H4 (cell line): ENCODE results near the gene TRIM61. TPM values are rescaled to one million over a fixed set of nuclear protein-coding genes. Genes with fewer than 3 reads are reported as not detected.
A peak's percentile ranks its signal among the peaks of the same experiment; 100 is the strongest.
"Not testable (repeated sequence)": the region's sequence is repeated elsewhere in the genome, so short reads cannot be mapped to it uniquely, and the experiment has no call there.

Experiments used
- DNase-seq: peaks from one replicate; pipeline ENCODE4 v3.0.0-alpha.2; 2015; ENCODE audit warnings: low spot score
- total RNA-seq: library from RNA; depleted of rRNA; stranded (reverse); fragments of >200 nt; shearing (Covaris generic); gene quantifications from 2 replicates; pipeline ENCODE4 v1.2.3, GENCODE V29; 2014; rRNA removed

The TRIM61 gene
- total RNA-seq: not detected in 2 replicates

DNA sequence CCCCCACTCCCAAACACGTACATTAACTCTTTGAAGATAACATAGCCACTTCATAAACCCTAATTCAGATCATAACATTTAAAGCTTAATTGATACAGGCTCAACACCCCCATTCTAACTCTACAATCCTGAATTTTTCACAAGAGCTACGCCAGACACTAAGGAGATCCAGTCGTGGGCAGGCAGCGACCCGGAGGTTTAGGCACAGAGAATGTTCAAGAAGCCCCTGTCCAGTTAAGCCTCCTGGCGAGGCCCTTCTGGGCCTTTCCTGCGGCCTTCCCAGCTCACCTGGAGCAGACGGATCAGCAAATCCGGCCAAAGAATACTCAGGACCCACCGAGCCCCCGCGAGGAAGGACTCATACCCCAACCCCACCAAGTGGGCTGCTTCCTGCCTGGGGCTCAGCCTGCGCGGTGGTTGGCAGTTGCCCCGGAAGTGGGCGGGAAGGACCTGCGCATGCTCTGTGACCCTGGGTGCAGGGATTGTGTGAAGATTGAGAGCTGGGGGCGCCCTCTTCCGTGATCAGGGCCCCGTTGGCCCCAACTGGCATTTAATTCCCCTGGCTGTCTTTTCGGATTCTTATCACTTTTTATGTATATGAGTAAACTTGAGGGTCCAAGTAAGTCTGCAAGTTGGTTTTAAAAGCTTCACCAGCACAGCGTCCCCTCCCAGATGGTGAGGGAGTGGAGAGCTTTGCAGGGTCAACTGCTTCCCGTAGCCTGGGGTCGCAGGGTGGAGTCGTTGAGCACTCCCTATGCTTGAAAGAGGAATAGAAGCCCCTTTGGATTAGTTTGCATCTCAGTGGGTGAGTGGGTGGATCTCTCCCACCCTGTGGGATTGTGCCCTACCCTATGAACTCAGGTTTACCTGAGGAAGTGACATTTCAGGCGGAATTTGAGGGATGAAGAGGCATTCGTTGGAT lies at the start of gene TRIM61:
TRIM61 (minus strand) TSS at position 415 of the 922 bp plus-strand sequence. CDS start 7,655 bp downstream, outside the sequence.
- DNase-seq: no peak

DNA sequence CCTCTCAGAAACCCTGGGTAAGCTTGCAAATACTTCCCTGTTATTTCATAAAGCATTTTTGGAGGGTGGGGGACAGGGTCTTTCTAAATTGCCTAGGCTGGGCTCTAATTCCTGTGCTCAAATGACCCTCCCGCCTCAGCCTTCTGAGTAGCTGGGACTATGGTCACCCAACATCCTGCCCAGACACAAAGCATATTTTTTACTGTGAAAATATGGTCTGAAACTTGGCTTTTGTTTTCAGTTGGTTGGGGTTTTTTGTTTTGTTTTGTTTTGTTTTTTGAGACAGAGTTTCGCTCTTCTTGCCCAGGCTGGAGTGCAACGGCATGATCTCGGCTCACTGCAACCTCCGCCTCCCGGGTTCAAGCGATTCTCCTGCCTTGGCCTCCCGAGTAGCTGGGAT lies 48.3 kb upstream of the TRIM61 start:
- DNase-seq: not testable (repeated sequence)

DNA sequence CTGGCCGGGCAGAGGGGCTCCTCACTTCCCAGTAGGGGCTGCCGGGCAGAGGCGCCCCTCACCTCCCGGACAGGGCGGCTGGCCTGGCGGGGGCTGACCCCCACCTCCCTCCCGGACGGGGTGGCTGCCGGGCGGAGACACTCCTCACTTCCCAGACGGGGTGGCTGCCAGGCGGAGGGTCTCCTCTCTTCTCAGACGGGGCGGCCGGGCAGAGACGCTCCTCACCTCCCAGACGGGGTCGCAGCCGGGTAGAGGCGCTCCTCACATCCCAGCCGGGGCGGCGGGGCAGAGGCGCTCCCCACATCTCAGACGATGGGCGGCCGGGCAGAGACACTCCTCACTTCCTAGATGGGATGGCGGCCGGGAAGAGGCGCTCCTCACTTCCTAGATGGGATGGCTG lies 42.5 kb upstream of the TRIM61 start:
- DNase-seq: not testable (repeated sequence)

DNA sequence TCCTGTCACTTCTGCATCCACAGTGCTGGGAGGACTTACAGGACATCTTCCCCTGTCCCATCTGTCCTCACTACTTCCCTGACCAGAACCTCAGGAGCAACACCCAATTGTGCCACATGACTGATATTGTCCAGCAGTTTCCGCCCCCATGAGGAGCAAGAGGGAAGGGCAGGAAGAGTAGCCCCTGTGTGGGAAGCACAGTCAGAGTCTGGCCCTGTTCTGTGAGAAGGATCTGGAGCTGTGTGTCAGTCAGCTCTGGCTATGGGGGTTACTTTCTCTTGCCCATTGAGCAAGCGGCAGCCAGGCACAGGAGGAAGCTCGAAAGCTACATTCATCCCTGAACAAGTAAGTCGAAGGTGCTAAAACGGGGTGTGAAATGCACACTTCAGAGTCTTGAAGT lies 39.5 kb upstream of the TRIM61 start:
- peak; percentile 21 for DNase-seq

DNA sequence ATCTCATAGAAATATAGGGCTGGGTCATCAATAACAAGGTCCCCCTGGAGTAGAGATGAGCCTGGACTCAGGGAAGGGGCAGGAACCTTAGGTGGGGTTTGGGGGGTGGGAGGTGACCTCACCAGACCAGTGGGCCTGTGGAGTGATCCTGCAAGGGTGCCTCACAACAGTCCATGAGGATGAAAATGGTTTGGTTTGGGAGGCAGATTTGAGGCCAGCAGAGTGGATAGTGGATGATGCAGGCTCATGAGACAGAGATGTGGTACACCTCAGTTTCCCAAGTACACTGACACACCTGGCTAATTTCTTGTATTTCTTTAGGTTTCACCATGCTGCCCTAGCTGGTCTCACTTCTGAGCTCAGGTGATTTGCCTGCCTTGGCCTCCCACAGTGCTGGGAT lies 36.2 kb upstream of the TRIM61 start:
- DNase-seq: no peak

DNA sequence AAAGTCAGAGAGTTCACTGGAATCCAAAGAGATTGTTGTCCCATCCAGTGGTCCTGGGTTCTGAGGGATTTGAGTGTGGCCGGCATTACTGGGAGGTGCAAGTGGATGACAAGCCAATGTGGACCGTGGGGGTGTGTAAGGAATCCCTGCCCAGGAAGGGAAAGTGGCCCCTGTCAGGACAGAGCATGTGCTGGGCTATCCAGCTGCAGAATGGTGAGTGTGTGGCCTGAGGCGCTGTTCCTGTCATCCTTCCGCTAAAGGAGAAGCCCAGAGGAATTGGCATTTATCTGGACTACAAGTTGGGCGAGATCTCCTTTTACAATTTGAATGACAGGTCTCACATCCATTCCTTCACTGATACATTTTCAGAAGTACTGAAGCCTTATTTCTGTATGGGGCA lies 33.9 kb upstream of the TRIM61 start:
- no peak for DNase-seq

DNA sequence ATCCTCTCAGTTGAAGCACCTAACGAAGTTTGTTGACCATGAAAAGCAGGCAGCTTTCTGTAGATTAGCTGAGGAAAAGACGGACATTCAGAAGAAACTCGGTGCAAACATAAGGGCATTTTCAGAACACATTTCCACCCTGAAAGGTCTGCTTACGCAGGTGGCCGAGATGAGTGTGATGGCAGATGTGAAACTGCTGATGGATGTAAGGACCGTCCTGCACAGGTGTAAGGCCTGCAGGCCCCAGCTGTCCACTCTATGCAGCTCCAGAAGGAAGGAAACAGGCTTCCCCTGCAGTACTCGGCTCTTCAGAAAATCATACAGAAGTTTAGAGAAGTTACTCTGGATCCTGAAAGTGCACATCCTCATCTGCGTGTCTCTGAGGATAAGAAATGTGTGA lies 33.5 kb upstream of the TRIM61 start:
- no peak for DNase-seq

DNA sequence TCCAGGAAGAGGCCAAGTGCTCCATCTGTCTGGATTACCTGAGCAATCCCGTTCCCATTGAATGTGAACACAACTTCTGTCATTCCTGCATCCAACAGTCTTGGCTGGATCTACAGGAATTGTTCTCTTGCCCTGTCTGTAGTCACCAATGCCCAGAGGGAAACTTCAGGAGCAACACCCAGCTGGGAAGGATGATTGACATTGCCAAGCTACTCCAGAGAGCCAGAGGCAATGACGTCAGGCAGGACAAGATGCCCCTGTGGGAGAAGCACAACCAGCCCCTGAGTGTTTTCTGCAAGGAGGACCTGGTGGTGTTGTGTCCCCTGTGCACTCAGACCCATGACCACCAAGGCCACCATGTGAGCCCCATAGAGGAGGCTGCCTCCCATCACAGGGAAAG lies 33.0 kb upstream of the TRIM61 start:
- no peak for DNase-seq

DNA sequence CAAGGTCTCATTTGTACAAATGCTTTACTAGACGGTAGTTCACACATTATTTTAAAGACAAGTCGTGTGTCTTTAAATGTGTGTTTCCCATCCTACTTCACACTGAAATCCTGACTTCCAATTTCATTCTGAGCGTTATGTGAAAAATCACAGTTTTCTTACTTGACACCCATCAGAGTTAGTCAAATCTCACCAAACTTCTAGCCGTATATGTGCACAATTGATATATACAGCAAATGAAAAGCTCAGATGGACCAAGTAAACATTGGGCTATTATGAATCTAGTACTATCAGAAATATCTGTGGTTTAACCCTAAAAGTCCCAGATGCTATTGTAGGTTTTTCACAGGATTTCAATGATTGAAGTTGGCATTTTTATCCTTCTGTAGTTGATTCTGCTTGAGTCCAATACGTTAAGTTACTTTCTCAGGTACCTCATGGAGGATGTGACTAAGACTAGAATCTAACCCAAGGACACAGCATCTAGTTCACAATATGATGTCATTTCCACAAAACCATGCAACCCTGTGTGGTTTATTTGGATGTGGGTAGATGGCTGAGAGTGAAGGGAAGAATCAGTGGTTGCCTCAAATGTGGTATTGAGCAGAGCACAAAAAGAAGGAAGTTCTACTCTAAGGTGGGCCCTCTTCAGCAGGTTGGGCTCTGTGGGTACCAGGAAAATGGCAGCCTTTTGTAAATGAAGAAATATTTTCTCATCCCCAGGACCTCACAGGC lies 32.2 kb upstream of the TRIM61 start:
- DNase-seq: no peak

DNA sequence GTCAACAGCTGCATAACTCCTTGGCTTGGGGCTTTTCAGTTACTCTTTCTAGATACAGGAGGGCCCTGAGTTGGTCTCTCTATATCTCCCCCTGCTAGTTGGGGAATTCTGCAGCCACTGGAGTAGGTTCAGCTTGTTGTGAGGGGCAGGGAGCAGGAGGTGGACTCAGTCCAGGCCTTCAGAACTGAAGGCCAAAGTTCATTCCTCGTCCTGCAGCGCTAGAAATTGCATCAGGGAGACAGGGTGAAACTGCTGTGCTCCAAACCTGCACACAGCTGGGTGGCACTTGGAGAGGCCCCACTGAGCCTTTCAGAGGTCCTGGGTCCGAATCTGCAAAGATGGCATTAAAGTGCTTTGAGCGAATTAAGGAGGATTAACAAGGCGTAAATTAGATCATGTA lies 29.4 kb upstream of the TRIM61 start:
- no peak for DNase-seq

DNA sequence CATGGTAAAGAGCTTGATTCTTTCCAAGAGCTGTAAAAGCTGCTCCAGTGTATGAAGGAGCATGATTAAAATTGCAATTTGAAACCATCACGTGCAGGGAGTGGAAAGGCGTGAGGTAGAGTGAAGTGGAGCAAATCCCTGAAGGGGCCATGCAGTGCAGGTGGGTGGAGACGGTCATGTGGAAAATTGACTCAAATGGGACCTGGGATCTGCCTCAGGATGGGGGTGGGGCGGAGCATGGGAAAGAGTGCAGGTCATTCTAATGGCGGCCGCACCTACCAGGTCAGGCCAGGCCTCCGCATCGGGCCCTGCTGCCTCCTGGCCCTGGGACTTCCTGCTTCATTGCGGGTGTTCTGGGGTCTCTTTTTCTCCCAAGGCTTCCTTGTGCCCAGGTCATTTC lies 29.0 kb upstream of the TRIM61 start:
- no peak for DNase-seq

DNA sequence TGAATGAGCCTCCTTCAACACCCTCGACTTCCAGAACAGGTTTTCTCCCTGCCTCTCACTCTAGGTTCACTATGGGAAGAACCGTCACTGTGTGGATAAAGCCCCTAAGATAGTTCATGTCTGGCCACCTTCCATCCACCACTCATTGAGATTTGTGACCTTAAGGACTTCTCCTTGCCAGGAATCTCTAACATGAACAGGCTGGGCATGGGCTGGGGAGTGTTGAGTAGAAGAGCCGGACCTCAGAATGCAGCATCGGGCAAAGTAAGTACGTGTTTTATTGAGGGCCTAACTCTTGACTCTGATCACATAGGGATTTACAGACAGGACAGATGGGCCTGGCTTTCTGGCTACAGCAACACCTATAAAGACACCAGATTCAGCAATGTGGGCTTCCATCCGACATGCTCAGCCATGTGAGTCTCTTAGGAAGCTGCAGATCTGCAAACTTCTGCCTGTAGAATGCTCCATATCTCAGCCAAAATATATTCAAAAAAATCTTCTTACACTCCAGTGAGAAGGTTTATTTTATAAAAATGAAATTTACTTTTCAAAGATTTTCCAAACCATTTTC lies 28.0 kb upstream of the TRIM61 start:
- no peak for DNase-seq

DNA sequence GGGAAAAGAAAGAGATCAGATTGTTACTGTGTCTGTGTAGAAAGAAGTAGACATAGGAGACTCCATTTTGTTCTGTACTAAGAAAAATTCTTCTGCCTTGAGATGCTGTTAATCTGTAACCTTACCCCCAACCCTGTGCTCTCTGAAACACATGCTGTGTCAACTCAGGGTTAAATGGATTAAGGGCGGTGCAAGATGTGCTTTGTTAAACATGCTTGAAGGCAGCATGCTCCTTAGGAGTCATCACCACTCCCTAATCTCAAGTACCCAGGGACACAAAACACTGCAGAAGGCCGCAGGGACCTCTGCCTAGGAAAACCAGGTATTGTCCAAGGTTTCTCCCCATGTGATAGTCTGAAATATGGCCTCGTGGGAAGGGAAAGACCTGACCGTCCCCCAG lies 24.5 kb upstream of the TRIM61 start:
- not testable (repeated sequence) for DNase-seq

DNA sequence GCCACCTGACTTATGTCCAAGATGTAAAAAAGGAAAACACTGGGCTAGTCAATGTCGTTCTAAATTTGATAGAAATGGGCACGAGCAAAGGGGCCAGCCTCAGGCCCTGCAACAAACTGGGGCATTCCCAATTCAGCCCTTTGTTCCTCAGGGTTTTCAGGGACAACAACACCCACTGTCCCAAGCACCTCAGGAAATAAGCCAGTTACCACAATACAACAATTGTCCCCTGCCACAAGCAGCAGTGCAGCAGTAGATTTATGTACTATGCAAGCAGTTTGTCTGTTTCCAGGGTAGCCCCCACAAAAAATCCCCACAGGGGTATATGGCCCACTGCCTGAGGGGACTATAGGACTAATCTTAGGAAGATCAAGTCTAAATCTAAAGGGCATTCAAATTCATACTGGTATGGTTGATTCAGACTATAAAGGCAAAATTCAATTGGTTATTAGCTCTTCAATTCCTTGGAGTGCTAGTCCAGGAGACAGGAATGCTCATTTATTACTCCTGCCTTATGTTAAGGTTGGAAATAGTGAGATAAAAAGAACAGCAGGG lies 21.1 kb upstream of the TRIM61 start:
- not testable (repeated sequence) for DNase-seq

DNA sequence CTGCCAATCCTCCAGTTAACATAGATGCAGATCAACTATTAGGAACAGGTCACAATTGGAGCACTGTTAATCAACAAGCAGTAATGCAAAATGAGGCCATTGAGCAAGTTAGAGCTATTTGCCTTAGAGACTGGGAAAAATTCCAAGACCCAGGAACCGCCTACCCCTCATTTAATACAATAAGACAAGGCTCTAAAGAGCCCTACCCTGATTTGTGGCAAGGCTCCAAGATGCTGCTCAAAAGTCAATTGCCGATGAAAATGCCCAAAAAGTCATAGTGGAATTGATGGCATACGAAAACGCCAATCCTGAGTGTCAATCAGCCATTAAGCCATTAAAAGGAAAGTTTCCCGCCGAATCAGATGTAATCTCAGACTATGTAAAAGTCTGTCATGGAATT lies 20.5 kb upstream of the TRIM61 start:
- DNase-seq: no peak

DNA sequence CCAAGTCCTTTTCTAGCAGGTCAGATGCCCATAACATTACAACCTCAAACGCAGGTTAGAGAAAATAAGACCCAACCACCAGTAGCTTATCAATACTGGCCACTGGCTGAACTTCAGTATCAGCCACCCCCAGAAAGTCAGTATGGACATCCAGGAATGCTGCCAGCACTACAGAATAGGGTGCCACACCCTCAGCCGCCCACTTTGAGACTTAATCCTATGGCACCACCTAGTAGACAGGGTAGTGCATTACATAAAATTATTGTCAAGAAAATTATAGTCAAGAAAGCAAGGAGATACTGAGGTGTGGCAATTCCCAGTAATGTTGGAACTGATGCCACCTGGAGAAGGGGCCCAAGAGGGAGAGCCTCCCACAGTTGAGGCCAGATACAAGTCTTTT lies 19.9 kb upstream of the TRIM61 start:
- peak; percentile 30 for DNase-seq

DNA sequence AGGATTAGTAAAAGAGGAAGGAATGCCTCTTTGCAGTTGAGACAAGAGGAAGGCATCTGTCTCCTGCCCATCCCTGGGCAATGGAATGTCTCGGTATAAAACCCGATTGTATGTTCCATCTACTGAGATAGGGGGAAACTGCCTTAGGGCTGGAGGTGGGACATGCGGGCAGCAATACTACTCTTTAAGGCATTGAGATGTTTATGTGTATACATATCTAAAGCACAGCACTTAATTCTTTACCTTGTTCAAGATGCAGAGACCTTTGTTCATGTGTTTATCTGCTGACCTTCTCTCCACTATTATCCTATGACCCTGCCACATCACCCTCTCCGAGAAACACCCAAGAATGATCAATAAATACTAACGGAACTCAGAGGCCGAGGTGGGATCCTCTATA lies 18.7 kb upstream of the TRIM61 start:
- not testable (repeated sequence) for DNase-seq

DNA sequence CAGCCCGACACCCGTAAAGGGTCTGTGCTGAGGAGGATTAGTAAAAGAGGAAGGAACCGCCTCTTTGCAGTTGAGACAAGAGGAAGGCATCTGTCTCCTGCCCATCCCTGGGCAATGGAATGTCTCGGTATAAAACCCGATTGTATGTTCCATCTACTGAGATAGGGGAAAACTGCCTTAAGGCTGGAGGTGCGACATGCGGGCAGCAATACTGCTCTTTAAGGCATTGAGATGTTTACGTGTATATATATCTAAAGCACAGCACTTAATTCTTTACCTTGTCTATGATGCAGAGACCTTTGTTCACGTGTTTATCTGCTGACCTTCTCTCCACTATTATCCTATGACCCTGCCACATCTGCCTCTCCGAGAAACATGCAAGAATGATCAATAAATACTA lies 13.3 kb upstream of the TRIM61 start:
- DNase-seq: not testable (repeated sequence)

DNA sequence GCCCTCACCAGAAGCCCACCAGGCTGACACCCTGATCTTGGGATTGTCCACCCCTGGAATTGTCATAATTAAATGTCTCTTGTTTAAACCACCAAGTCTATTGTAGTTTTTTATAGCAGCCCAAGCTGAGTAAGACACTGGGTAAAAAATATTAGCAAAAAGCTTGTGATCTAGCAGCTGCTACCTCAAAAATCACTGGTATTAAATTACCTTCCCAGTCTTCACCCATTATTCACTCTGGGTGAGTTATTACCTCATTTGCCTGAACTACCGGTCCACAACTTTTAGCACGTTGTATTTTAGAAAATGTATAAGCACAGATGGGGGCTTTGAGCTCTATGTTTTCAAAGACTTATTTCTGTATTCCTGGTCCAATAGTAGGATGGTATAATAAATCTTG lies 12.0 kb upstream of the TRIM61 start:
- DNase-seq: no peak

DNA sequence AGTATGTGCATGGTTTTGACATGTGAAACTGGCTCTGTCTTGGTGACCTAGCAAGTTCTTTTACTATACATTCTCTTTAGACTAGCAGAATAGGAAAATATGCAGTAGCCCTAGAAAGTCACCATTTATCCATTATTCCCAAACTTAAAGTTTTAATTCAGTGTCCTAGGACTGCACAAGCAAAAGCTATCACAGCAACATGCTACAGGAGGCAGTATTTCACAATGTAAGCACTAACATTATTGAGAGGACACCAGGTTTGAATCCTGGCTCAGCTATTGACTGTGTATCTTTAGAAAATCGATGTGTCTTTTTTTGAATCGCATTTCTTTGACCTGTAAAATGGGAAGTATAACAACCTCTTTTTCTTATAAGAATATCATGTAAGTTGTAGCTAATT lies 5.5 kb downstream of the TRIM61 start:
- not testable (repeated sequence) for DNase-seq

DNA sequence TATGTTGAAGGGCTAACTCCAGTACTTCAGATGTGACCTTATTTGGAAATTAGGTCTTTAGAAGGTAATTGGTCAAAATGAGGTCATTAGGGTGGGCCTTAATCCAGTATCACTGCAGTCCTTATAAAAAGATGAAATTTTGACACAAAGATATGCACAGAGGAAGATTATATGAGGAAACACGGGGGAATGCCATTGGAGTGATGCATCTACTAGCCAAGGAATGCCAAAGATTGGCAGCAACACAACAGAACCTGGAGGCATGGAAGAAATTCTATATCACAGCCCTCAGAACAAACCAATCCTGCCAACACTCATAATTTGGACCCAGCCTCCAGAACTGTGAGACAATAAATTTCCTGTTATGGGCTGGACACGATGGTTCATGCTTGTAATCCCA lies 17.6 kb downstream of the TRIM61 start:
- peak; percentile 39 for DNase-seq

DNA sequence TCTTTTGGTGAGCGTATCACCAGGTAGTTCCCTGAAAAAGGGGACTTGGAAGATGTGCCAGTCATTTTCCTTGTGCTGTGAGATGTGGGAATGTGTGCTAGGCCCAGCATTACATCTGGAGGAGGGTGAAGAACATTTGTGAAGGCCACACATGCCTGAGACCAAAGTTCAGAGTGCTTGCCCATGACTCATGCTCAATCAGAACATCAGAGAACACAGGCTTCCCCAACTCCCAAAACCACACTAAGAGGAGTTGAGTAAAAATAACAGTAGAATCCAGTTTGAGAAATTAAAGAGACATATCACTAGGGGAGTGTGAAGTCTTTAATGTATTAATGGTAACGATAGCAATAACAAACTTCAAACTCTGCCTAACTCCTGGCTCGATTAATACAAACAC lies 18.0 kb downstream of the TRIM61 start:
- DNase-seq: not testable (repeated sequence)
